ENCODE measurements around the gene TNFRSF18. TPM values are rescaled to one million over a fixed set of nuclear protein-coding genes. Genes with fewer than 3 reads are reported as not detected.

The TNFRSF18 gene
- total RNA-seq, 3 donors from 2014 or later = 1.6 to 2.2 (median 2.2) TPM

- intact Hi-C loops (cut with DNase I, micrococcal nuclease) = no loop called here
- H3K4me3 ChIP-seq = no peak overlapping the region
- no peak for TF ChIP-seq CTCF (IDR thresholded peaks at IDR 0.05)
- peaks cover 6% of the 10 kb centered on the region for H3K4me1 ChIP-seq (ENCODE audit: low read depth)
- ATAC-seq = no peak
- no peak for DNase-seq
- H3K9me3 ChIP-seq = no peaks in the 10 kb centered on the region
- H3K36me3 ChIP-seq (ENCODE audit: low read depth) = no peaks in the 10 kb centered on the region
Measured at GRCh38 chr1:1245817-1246576, 39.6 kb upstream of the TNFRSF18 start.

DNA sequence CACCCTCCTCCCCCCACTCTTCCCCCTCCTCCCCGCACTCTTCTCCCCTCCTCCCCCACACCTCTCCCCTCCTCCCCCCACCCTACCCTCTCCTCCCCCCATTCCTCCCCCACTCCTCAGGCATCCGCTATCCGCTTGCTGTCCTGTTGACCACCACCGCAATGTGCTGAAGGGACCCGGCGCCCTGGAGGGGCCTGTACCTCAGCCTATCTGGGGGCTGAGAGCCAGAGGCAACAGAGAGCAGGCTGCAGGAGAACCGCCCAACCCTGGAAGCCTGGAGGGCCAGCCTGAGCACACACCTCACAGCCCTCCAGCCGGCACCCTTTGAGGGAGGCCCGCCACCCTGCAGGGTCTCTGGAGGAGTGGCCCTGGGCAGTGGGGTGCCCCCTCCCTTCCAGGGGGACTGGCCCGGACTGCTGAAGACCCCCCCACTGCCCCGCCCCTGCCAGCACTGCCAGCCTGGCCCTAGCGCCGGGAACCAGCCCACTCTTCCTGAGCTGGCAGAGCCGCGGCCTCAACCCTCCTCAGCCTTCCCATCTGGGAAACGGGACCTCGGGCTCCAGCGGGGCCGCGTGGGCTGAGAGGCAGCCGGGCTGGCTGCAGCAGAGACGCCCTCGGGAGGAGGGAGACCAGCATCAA lies 38.9 kb upstream of the TNFRSF18 start:
- intact Hi-C loops (cut with DNase I, micrococcal nuclease) = no loop called here
- no peak for TF ChIP-seq CTCF (IDR thresholded peaks at IDR 0.05)
- H3K36me3 ChIP-seq (ENCODE audit: low read depth) = no peaks in the 10 kb centered on the region
- no peak overlapping the region for H3K4me3 ChIP-seq
- DNase-seq (no peak), ATAC-seq (no peak)
- no peaks in the 10 kb centered on the region for H3K9me3 ChIP-seq
- peaks cover 6% of the 10 kb centered on the region for H3K4me1 ChIP-seq (ENCODE audit: low read depth)

DNA sequence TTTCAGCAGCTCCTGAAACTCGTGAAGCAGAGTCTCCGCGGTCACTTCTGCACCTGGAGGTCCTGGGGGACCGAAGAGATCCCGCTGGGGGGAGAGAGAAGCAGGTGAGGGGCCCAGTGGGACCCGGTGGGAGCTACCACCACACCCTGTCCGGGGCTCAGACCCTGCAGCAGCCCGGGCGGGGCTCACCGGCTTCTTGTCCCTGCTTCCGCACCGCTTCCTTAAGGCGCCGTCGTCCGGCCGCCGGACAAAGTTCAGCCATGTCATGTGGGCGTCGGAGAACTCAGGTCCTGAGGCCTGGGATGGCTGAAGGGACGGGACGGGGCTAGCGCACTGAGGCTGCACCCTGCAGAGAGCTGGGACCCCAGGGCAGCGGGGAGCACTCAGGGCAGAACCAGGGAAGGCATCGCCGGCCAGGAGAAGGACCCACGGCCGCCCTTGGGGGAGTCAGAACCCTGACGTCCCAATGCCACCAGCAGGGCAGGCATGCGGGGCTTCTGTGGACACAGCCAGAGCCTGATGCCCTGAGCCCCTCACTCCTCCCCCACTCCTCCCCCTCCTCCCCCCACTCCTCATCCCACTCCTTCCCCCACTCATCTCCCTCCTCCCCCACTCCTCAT lies 37.9 kb upstream of the TNFRSF18 start:
- peak; percentile 78 to 81 (median 81) for DNase-seq
- H3K36me3 ChIP-seq (ENCODE audit: low read depth) = no peaks in the 10 kb centered on the region
- TF ChIP-seq CTCF (IDR thresholded peaks at IDR 0.05) = no peak
- H3K4me3 ChIP-seq = no peak overlapping the region
- H3K4me1 ChIP-seq (ENCODE audit: low read depth) = peaks cover 6% of the 10 kb centered on the region
- intact Hi-C loops (cut with DNase I, micrococcal nuclease) = no loop called here
- ATAC-seq = peak; percentile 90
- no peaks in the 10 kb centered on the region for H3K9me3 ChIP-seq

DNA sequence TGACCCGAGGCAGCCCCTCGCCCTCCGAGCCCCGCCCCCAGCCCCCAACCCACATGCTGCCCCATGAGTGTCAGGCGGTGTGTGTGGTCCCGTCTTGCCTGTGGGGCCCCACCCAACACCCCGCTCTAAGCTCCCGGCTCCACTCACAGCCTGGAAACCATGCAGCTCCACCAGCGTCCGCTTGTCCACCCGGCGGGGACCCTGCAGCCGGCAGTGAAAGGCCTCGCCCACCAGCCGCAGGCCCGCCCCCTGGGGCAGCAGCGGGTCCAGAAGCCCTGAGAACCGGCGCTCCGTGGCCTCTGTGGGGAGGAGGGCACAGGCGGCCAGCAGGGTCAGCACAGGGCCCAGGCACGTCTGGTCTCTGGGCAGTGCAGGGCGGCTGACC lies 37.4 kb upstream of the TNFRSF18 start:
- ATAC-seq (peak; percentile 16), DNase-seq (no peak)
- TF ChIP-seq CTCF (IDR thresholded peaks at IDR 0.05) = no peak
- H3K4me3 ChIP-seq = no peak overlapping the region
- intact Hi-C loops (cut with DNase I, micrococcal nuclease) = no loop called here
- peaks cover 6% of the 10 kb centered on the region for H3K4me1 ChIP-seq (ENCODE audit: low read depth)
- no peaks in the 10 kb centered on the region for H3K9me3 ChIP-seq
- no peaks in the 10 kb centered on the region for H3K36me3 ChIP-seq (ENCODE audit: low read depth)

GRCh38 chr1:1243266-1243660 lies 36.9 kb upstream of the TNFRSF18 start:
- Histone ChIP-seq H3K9me3 (no peaks in the 10 kb centered on the region), H3K4me3 (no peak overlapping the region), H3K36me3 (ENCODE audit: low read depth) (no peaks in the 10 kb centered on the region), H3K4me1 (ENCODE audit: low read depth) (peaks cover 10% of the 10 kb centered on the region)
- TF ChIP-seq CTCF (IDR thresholded peaks at IDR 0.05) = no peak
- DNase-seq = no peak
- intact Hi-C loops (cut with DNase I, micrococcal nuclease) = no loop called here
- no peak for ATAC-seq
